LNCAP (cell line): Measurements from ENCODE around the gene HCN3.

Experiments
- CTCF ChIP-seq: fragments of 450-650 bp; IDR thresholded peaks from 2 replicates; pipeline ENCODE4 v1.5.1; 2017; ENCODE audit warnings: mild to moderate bottlenecking

Gene HCN3

GRCh38 chr1:155297384-155297783 is 20.1 kb downstream of the HCN3 start:
- no peak for TF ChIP-seq CTCF

- TF ChIP-seq CTCF: no peak
Observed at GRCh38 chr1:155300024-155300423, 22.8 kb downstream of the HCN3 start.

GRCh38 chr1:155300553-155301329 is 23.5 kb downstream of the HCN3 start:
- no peak for TF ChIP-seq CTCF

- TF ChIP-seq CTCF: no peak
Observed at GRCh38 chr1:155301342-155301841, 24.1 kb downstream of the HCN3 start, which contains the start of gene PKLR. Gene PKLR (minus strand): TSS chr1:155301438. CDS start chr1:155301395, 43 bp downstream.

- TF ChIP-seq CTCF: no peak
Observed at GRCh38 chr1:155304558-155305063, 27.3 kb downstream of the HCN3 start.

GRCh38 chr1:155305881-155306391 is 28.7 kb downstream of the HCN3 start:
- no peak for TF ChIP-seq CTCF

- no peak for TF ChIP-seq CTCF
Observed at GRCh38 chr1:155307247-155307740, 30.0 kb downstream of the HCN3 start.
